Natural killer cell (primary cell): ENCODE data around the gene NES. TPM values are rescaled to one million over a fixed set of nuclear protein-coding genes. Genes with fewer than 3 reads are reported as not detected.

Experiments
- ATAC-seq, 3 donors: fragments of 150-1000 bp in 2 of 3; fragments of 200-7000 bp in 1 of 3; cut with Tn5 transposase; 1 replicate in 1 of 3; 2 replicates in 2 of 3; pipeline ENCODE4 v1.10.0; 2021; ENCODE audit warnings: mild to moderate bottlenecking in 2 of 3, moderate library complexity in 2 of 3
- DNase-seq, 2 donors: peaks; one replicate each; pipeline versions ENCODE4 v3.0.0 to v3.0.0-alpha.2; 2013 to 2021; ENCODE audit warnings: mixed read lengths in 1 of 2
- H3K27ac ChIP-seq: one replicate; pipeline ENCODE4 v1.5.1; 2013; ENCODE audit warnings: mild to moderate bottlenecking, low read length
- H3K27me3 ChIP-seq: one replicate; pipeline ENCODE4 v1.6.1; 2013; ENCODE audit warnings: low read length; ENCODE audit not compliant: control insufficient read depth, insufficient read depth
- H3K36me3 ChIP-seq: one replicate; pipeline ENCODE4 v1.6.1; 2013; ENCODE audit warnings: low read length; ENCODE audit not compliant: control insufficient read depth, insufficient read depth
- H3K4me1 ChIP-seq: one replicate; pipeline ENCODE4 v1.6.1; 2013; ENCODE audit warnings: low read length; ENCODE audit not compliant: control insufficient read depth, insufficient read depth
- H3K4me3 ChIP-seq: one replicate; pipeline ENCODE4 v1.5.1; 2013; ENCODE audit warnings: low read length
- H3K9me3 ChIP-seq: one replicate; pipeline ENCODE4 v1.6.1; 2013; ENCODE audit warnings: low read length; ENCODE audit not compliant: control insufficient read depth, insufficient read depth
- H3K27ac Mint-ChIP-seq, 2 donors: one replicate each; pipeline ENCODE4 v1.8.0; 2022; ENCODE audit warnings: mild to moderate bottlenecking in 2 of 2, mixed read lengths in 2 of 2, moderate library complexity in 1 of 2
- H3K27me3 Mint-ChIP-seq, 2 donors: one replicate each; pipeline ENCODE4 v1.8.0; 2022; ENCODE audit warnings: low read depth in 2 of 2, mixed read lengths in 2 of 2
- H3K36me3 Mint-ChIP-seq: one replicate; pipeline ENCODE4 v1.8.0; 2022; ENCODE audit warnings: mixed read lengths
- H3K4me1 Mint-ChIP-seq, 2 donors: one replicate each; pipeline ENCODE4 v1.8.0; 2022; ENCODE audit warnings: mixed read lengths in 2 of 2
- H3K4me3 Mint-ChIP-seq: one replicate; pipeline ENCODE4 v1.8.0; 2022; ENCODE audit warnings: mild to moderate bottlenecking, moderate library complexity, mixed read lengths
- H3K9me3 Mint-ChIP-seq, 2 donors: one replicate each; pipeline ENCODE4 v1.8.0; 2022; ENCODE audit warnings: mixed read lengths in 2 of 2
- CTCF ChIP-seq: fragments of 200-600 bp; IDR thresholded peaks from one replicate; pipeline ENCODE4 v1.8.0; 2022; ENCODE audit warnings: antibody characterized with exemption
- WGBS: methylation state at CpG from one replicate; pipeline ENCODE4 v1.1.7; 2013; ENCODE audit warnings: missing lambda C conversion rate; ENCODE audit not compliant: insufficient coverage; 5-methylcytosine and 5-hydroxymethylcytosine counted together
- intact Hi-C: fragments of 100-400 bp; cut with micrococcal nuclease; formaldehyde crosslinking; loops from one replicate; pipeline ENCODE4 v1.14.2; 2022
- total RNA-seq, 4 donors: library from RNA; stranded (reverse); fragments of 120-200 nt in 1 of 4; gene quantifications; one replicate each; pipeline versions ENCODE4 v1.2.3 to v1.2.4, GENCODE V29; 2013 to 2022

Gene NES
- total RNA-seq, 3 donors from 2014 or later (not counting 1 experiment from before 2014, with no cell fraction given), result not detected

GRCh38 chr1:156712626-156713025, 35.4 kb upstream of the NES start:
- no peak overlapping the region for H3K27ac Mint-ChIP-seq
- Histone ChIP-seq H3K9me3 (no peaks in the 10 kb centered on the region), H3K4me1 (no peaks in the 10 kb centered on the region), H3K36me3 (peaks cover 6% of the 10 kb centered on the region), H3K27me3 (no peaks in the 10 kb centered on the region), H3K27ac (no peak overlapping the region), H3K4me3 (no peak overlapping the region)
- no peak overlapping the region for H3K4me3 Mint-ChIP-seq
- no peaks in the 10 kb centered on the region for H3K9me3 Mint-ChIP-seq
- ATAC-seq (no peak), DNase-seq (no peak)
- 73% methylated on average over 3 of the region's 3 CpGs for WGBS
- peaks cover 5 to 20% of the 10 kb centered on the region in 2 donors for H3K4me1 Mint-ChIP-seq
- intact Hi-C loops, result no loop called here
- no peaks in the 10 kb centered on the region for H3K27me3 Mint-ChIP-seq
- peaks cover 12% of the 10 kb centered on the region for H3K36me3 Mint-ChIP-seq
- no peak for TF ChIP-seq CTCF

GRCh38 chr1:156711011-156711817, 34.0 kb upstream of the NES start:
- H3K4me3 ChIP-seq, result no peak overlapping the region
- no peak overlapping the region for H3K27ac Mint-ChIP-seq
- no peak overlapping the region for H3K4me3 Mint-ChIP-seq
- DNase-seq (no peak), ATAC-seq (no peak)
- H3K36me3 Mint-ChIP-seq, result peaks cover 7% of the 10 kb centered on the region
- H3K9me3 ChIP-seq, result no peaks in the 10 kb centered on the region
- H3K9me3 Mint-ChIP-seq, result no peaks in the 10 kb centered on the region
- no peak for TF ChIP-seq CTCF
- H3K27me3 Mint-ChIP-seq, result peaks cover 0 to 3% of the 10 kb centered on the region in 2 donors
- no peak overlapping the region for H3K27ac ChIP-seq
- H3K36me3 ChIP-seq, result peaks cover 3% of the 10 kb centered on the region
- intact Hi-C loops, result no loop called here
- peaks cover 6 to 26% of the 10 kb centered on the region in 2 donors for H3K4me1 Mint-ChIP-seq
- 94% methylated on average over 7 of the region's 9 CpGs for WGBS
- no peaks in the 10 kb centered on the region for H3K27me3 ChIP-seq
- peaks cover 9% of the 10 kb centered on the region for H3K4me1 ChIP-seq

- Mint-ChIP-seq H3K36me3 (no peaks in the 10 kb centered on the region), H3K4me1 (peaks cover 11 to 26% of the 10 kb centered on the region in 2 donors), H3K27ac (no peak overlapping the region), H3K4me3 (no peak overlapping the region), H3K9me3 (no peaks in the 10 kb centered on the region), H3K27me3 (peaks cover 0 to 6% of the 10 kb centered on the region in 2 donors)
- Histone ChIP-seq H3K27ac (no peak overlapping the region), H3K4me1 (peaks cover 22% of the 10 kb centered on the region), H3K27me3 (peaks cover 5% of the 10 kb centered on the region), H3K4me3 (no peak overlapping the region), H3K36me3 (no peaks in the 10 kb centered on the region), H3K9me3 (no peaks in the 10 kb centered on the region)
- intact Hi-C loops, result no loop called here
- WGBS, result 85% methylated on average over 10 of the region's 11 CpGs
- no peak for DNase-seq
- no peak for TF ChIP-seq CTCF
- ATAC-seq, result no peak
Observed at GRCh38 chr1:156709757-156710489, 32.7 kb upstream of the NES start.
